Anterior cingulate cortex (tissue), 58 donors: ENCODE measurements around the gene NDUFB2.
"Not testable (repeated sequence)": the region's sequence is repeated elsewhere in the genome, so short reads cannot be mapped to it uniquely, and the experiment has no call there.

Source experiments
- DNase-seq, 58 donors: peaks; one replicate each; lab custom pipeline; 2025; lab: John Stamatoyannopoulos, UW

Gene NDUFB2

DNA sequence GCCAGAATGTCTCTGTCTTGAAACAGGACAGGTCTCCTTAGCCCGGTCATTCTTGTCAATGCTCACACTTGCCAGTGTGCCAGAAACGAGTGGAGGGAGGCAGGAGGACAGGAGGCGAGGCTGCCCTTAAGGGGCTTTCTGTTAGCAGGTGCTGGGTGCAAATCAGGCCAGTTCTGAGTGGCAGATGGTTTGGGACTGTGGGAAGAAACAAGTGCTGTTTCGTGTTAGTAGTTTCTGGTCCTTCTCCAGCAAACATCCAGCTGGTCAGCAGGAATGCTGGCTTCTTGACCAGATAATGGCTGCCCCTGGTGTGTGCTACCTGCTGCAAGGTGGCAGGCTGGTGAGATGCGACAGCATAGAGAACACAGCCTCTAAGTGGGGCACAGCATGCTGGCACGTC lies 8.2 kb upstream of the NDUFB2 start:
- no peak for DNase-seq

- DNase-seq, result no peak
Observed at GRCh38 chr7:140689199-140690152, 7.0 kb upstream of the NDUFB2 start.

GRCh38 chr7:140691376-140692045 lies 5.0 kb upstream of the NDUFB2 start:
- no peak for DNase-seq

DNA sequence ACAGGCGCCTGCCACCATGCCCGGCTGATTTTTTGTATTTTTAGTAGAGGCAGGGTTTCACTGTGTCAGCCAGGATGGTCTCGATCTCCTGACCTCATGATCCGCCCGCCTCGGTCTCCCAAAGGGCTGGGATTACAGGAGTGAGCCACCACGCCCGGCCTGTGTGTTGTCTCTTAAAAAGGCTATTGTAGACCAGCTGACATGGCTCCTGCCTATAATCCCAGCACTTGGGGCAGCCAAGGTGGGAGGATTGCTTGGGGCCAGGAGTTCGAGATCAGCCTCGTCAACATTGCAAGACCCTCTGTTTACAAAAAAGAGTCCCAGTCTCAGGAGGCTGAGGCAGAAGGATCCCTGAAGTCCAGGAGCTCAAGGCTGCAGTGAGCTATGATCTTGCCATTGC lies 2.7 kb upstream of the NDUFB2 start:
- DNase-seq, result not testable (repeated sequence)

GRCh38 chr7:140694592-140694991 lies 1.9 kb upstream of the NDUFB2 start:
- DNase-seq, result no peak

DNA sequence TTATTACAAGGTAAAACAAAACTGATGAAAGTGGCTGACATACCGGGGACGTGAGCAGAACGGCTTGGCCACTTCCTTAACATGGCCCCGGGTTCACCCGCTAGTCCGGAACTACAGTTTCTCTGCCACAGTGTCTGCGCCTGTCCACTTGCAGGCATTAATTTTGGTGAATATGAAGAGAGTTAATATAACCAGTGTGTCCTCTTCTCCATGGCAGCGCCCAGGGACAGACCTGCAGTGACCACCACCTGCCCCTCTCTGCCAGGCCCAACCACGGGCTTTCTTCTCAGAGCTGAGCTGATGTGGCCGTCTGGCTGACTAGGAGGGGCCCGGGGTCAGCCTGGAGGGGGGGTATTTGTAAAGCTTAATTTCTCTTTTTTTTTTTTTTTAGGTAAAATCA lies 1.1 kb upstream of the NDUFB2 start:
- no peak for DNase-seq

DNA sequence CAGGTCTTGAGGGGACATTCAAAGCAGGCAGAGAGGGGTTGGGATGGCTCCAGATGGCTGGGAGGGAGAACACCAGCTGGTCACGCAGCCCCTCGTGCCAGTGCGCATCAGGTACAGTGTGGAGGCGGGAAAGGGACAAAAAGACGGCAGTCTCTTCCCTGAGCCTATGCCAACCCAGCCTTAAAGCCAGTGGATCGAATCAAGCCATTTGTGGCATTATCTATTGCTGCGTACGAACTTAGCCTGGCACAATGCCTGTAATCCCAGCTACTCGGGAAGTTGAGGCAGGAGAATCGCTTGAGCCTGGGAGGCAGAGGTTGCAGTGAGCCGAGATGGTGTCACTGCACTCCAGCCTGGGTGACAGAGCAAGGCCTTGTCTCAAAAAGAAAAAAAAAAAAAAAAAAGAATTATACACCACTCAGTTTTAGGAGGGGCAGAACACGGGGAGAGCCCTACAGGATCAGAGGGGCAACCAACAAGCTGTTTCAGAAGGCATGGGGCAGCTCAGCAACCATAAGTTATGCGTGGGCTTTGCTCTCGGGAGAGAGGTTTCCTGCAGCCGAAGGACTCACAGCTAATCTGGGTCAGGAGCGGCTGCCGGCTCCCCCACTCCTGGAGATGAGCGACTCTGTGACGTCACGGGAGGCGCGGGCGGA lies 356 bp upstream of the NDUFB2 start:
- DNase-seq, result peak in 26 of 58 donors; percentile 39 to 97 (median 94)

GRCh38 chr7:140697447-140698143 lies 1.1 kb downstream of the NDUFB2 start:
- no peak for DNase-seq

DNA sequence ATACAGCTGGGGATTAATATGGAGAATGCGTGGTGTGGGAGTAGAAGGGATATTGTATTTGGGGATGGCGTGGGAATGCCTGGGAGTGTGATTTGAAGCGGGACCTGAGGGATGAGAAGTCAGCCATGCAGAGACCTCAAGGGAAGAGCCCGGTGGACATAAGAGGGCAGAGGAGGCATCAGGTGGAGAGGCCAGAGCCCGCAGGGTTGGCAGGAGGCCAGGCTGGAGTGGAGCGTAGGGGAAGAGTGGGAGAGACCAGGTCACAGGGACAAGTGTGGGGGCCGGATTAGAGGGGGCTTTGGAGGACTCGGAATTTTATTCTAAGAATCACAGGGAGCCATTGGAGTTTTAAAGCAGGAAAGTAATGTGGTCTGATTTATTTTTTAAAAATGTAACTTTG lies 2.0 kb downstream of the NDUFB2 start:
- peak in 1 of 58 donors; percentile 15 for DNase-seq

GRCh38 chr7:140702774-140703173 lies 6.3 kb downstream of the NDUFB2 start:
- DNase-seq, result no peak

DNA sequence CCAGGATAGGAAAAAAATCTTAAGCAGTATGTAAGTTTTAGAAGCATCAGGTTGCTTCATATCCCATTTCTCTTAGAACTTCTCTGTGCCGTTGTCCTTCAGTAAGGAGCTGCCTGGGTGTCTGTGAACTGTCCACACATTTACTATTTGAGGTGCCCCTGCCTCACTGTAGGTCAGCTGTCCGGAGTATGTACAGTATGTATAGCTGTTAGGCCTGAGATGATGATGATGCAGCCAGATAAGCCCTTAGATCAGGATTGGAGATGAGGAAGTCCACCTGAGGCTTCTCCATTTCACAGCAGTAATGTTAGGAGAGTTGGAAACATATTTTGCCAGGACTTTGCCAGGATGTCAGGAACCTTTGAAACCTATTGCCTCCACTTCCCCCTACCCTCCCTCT lies 7.7 kb downstream of the NDUFB2 start:
- DNase-seq, result no peak

DNA sequence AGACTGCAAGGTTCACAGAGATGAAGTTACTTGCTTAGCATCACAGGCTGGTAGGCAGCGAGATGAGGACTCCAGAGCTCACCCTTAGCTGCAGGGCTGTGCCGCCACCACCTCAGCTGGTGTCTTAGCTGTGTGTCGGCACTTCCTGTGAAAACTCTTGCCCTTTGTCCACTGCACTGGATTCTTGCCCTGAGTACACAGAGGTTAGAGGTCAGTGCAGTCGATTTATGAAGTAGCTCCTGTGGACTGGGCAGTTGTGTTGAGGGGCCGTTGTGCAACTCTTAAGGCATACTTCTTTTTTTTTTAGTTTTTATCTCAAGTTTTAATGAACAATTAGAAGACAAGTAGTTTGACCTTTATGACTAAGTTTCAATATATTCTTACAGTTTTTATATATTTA lies 10.6 kb downstream of the NDUFB2 start:
- DNase-seq, result no peak

- DNase-seq, result not testable (repeated sequence)
Observed at GRCh38 chr7:140708764-140709163, 12.3 kb downstream of the NDUFB2 start.

- not testable (repeated sequence) for DNase-seq
Observed at GRCh38 chr7:140712392-140712791, 15.9 kb downstream of the NDUFB2 start.

DNA sequence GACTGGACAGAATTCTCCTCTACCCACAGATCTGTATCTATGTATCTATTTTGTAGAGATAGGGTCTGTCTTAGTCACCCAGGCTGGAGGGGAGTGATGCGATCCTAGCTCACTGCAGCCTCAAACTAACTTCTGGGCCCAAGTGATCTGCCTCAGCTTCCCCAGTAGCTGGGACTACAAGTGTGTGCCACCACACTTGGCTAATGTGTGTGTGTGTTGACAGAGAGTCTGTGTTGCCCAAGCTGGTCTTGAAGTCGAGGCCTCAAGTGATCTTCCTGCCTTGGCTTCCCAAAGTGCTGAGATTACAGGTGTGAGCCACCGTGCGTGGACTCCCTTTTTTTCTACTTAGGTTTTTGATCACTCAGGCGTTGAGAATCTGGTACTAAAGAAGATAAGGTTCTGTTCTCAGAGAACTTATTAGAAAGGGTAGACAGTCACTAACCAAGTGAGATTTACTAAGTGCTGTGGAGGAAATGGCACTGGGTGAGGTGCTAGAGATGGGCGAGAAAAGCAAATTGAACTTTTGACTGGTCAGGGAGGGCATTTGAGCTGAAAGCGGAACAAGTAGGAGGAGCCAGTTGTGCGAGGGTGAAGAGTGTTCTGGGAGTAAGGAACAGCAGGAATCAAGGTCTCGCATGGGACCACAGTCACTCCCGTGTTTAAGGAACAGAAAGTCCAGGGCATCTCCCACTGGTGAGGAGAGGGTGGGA lies 18.0 kb downstream of the NDUFB2 start:
- no peak for DNase-seq

- no peak for DNase-seq
Observed at GRCh38 chr7:140719721-140720120, 23.2 kb downstream of the NDUFB2 start.

DNA sequence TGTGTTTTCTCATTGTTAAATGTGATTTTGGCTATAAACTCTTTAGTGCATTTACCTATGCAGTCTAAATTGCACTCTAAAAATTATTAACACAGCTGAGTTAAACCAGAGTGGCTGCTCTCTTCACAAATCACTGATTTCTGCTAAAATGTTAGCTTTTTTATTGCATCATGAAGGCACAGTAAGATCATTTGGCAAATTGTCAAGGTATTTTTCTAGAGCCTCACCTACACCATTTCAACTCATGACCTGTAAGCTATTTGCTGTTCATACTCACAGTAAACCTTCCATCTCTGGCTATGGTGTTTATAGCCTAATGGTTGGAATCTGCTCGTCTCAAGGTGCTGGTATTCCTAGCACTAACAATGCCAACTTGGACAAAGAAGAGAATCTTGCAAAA lies 25.7 kb downstream of the NDUFB2 start:
- DNase-seq, result no peak

- DNase-seq, result no peak
Observed at GRCh38 chr7:140723006-140723405, 26.5 kb downstream of the NDUFB2 start.

- DNase-seq, result no peak
Observed at GRCh38 chr7:140723574-140723973, 27.1 kb downstream of the NDUFB2 start.

DNA sequence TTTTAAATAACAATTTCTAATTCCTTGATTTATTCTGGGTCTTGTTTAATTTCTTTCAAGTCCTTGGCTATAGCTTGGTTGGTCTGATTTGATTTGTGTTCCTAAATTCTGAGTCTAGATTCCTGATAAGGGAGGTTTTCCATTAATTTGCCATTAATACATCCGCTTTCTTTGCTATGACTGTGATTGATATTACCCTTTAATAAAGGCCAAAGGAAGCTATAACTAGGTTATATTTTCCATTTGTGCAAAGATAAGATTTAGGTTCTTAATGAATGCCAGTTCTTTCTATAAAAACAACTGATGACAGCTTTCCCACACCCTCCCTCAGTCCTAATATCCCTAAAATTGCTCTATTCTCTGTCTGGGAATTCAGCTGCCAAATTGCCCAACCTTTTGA lies 28.2 kb downstream of the NDUFB2 start:
- DNase-seq, result no peak
